Brain microvascular endothelial cell (primary cell): ENCODE results near the gene FAM107B.

Experiments used
- DNase-seq: peaks from one replicate; pipeline ENCODE4 v3.0.0-alpha.2; 2020
- H3K27ac ChIP-seq: fragments of 250-450 bp; sonication (Bioruptor Pico); 2 replicates; pipeline ENCODE4 v1.5.1; 2020; ENCODE audit warnings: mild to moderate bottlenecking, moderate library complexity
- H3K27me3 ChIP-seq: fragments of 250-450 bp; sonication (Bioruptor Pico); replicated peaks from 2 replicates; pipeline ENCODE4 v1.5.1; 2020; ENCODE audit warnings: mild to moderate bottlenecking
- H3K36me3 ChIP-seq: fragments of 250-450 bp; sonication (Bioruptor Pico); replicated peaks from 2 replicates; pipeline ENCODE4 v1.5.1; 2020; ENCODE audit warnings: mild to moderate bottlenecking
- H3K4me3 ChIP-seq: 2 replicates; pipeline ENCODE4 v1.5.1; 2011; ENCODE audit warnings: low read depth, mild to moderate bottlenecking, control low read depth, low read length, moderate library complexity
- in situ Hi-C: cut with HindIII; loops from 2 replicates; pipeline ENCODE4 v1.10.0; 2017; ENCODE audit warnings: low sequenced_read_pairs, low pct_ligation_motif_present
- TF ChIP-seq, protein P1 (sequence below): IDR thresholded peaks from 2 replicates; pipeline ENCODE4 v1.5.1; 2011; ENCODE audit warnings: low read depth, mild to moderate bottlenecking, moderate library complexity, low read length, control low read depth, inconsistent platforms; ENCODE audit errors: missing control alignments

Gene FAM107B

DNA sequence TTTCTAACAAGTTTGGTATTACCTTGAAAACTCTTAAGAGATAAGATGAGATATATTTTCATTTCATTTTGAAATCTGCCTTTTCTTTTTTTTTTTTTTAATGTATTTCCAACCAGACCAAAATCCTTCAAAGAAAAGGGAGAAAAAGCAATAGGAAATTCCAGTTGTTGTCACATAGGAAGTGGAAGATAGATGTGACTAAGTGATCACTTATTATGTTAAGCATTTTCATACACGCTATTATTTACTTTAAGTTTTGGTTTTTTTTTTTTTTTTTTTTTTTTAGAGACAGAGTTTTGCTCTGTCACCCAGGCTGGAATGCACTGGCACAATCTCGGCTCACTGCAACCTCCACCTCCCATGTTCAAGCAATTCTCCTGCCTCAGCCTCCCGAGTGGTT, 246.8 kb downstream of the FAM107B start:
- Histone ChIP-seq H3K36me3 (peaks cover 13% of the 10 kb centered on the region), H3K4me3 (no peak overlapping the region), H3K27ac (no peak overlapping the region), H3K27me3 (no peaks in the 10 kb centered on the region)
- in situ Hi-C loops = no loop called here
- TF ChIP-seq, protein P1, sequence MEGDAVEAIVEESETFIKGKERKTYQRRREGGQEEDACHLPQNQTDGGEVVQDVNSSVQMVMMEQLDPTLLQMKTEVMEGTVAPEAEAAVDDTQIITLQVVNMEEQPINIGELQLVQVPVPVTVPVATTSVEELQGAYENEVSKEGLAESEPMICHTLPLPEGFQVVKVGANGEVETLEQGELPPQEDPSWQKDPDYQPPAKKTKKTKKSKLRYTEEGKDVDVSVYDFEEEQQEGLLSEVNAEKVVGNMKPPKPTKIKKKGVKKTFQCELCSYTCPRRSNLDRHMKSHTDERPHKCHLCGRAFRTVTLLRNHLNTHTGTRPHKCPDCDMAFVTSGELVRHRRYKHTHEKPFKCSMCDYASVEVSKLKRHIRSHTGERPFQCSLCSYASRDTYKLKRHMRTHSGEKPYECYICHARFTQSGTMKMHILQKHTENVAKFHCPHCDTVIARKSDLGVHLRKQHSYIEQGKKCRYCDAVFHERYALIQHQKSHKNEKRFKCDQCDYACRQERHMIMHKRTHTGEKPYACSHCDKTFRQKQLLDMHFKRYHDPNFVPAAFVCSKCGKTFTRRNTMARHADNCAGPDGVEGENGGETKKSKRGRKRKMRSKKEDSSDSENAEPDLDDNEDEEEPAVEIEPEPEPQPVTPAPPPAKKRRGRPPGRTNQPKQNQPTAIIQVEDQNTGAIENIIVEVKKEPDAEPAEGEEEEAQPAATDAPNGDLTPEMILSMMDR = no peak
- no peak for DNase-seq

DNA sequence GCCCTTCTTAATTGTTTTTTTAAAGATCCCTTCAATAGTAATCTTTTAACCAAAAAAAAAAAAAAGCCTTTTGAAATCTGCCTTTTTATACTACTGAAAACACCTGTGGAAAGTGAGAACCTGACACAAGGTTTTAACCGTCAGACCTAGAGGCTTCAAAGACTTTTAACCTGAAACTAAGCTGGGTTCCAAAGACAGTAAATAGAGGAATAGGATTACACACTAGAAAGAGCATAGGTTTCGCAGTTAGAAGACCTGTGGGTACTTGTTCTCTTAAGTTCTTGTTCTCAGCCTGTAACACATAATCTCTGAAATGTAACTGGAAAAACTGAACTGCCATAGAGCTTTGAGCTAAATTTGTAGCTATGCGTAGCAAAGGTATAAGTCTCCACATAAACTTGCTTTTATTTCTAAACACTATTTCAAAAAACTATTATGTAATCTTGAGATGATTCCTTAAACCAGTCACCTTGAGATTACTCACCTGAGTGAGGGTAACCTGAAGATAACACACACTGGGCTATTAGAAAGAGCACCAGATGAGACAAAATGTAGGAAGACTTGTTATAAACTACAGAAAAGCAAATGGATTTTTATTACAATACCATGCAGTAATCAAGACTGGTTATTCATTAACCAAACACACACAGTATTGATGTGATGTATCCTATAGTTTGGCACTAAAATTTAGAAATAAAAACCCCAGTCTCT, 247.4 kb downstream of the FAM107B start:
- in situ Hi-C loops = no loop called here
- DNase-seq = no peak
- Histone ChIP-seq H3K36me3 (peaks cover 13% of the 10 kb centered on the region), H3K27me3 (no peaks in the 10 kb centered on the region), H3K4me3 (no peak overlapping the region), H3K27ac (no peak overlapping the region)
- TF ChIP-seq, protein P1 = no peak

DNA sequence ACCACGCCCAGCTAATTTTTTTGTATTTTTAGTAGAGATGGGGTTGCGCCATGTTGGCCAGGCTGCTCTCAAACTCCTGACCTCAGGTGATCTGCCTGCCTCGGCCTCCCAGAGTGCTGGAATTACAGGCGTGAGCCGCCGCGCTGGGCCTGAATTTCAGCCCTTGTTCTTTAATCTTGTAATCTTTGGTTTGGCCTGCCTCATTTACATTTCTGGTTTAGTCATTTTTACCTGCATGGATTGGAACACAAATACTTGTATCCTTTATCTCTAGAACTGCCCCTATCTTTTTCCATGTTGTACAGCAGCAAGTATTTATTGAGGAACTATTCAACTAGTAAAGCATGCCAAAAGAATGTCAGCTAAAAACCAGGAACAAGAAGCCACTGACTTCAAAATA, 248.4 kb downstream of the FAM107B start:
- TF ChIP-seq, protein P1 = no peak
- no peak for DNase-seq
- Histone ChIP-seq H3K27me3 (no peaks in the 10 kb centered on the region), H3K4me3 (no peak overlapping the region), H3K36me3 (peaks cover 13% of the 10 kb centered on the region), H3K27ac (no peak overlapping the region)
- in situ Hi-C loops = no loop called here

DNA sequence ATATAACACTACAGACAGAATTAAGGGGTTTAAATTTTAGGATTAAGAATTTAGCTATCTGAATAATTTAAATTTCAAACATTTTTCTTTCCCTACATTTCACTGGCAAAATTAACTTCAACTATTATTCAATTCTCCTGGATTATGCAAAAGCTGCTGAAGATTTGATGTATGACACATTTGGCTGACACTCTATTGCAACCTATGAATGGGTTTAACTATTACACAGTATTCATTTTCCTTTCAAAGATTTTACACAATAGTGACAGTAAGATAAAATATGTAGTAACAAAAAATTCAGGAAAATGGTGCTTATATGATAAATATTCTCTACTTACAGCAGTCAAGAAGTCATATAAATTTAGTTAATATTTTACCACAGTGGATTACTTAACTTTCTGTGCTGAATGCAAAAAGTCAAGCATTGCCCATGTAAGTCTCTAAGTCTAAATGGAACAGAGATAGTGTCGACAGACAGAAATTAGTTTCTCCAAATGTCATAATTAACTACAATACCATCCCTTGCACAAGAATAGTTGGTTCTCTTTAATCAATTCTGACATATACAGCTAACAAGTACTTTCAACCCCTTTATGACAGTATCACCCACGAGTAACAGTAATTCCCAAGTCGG, 249.9 kb downstream of the FAM107B start:
- Histone ChIP-seq H3K4me3 (no peak overlapping the region), H3K27ac (no peak overlapping the region), H3K36me3 (peaks cover 11% of the 10 kb centered on the region), H3K27me3 (no peaks in the 10 kb centered on the region)
- no peak for DNase-seq
- in situ Hi-C loops = no loop called here
- TF ChIP-seq, protein P1 = no peak

DNA sequence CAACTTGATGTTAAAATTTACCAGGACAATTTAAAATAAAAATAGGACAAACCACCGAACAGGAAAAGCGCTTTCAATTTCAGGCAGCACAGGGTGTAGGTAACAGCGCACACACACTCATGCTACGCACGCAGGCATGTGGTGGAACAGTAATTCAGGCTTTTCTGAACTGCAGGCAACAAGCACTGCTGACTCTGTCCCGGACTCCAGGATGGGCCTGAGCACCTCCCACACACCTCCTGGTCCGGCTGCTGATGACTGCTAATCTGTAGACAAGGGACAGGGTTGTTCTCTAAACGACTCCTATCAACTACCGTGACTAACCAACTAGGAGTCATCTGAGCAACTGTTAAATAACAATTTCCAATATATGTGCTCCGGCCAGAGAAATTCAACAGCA, 251.4 kb downstream of the FAM107B start:
- Histone ChIP-seq H3K4me3 (no peak overlapping the region), H3K27me3 (no peaks in the 10 kb centered on the region), H3K36me3 (peaks cover 2% of the 10 kb centered on the region), H3K27ac (no peak overlapping the region)
- in situ Hi-C loops = no loop called here
- DNase-seq = no peak
- TF ChIP-seq, protein P1 = no peak
